K562 (cell line): Measurements from ENCODE around the gene EPHB2.

ENCODE experiments used
- CTCF ChIP-seq, 3 experiments: IDR thresholded peaks in 2 of 3; conservative IDR thresholded peaks in 1 of 3; 2 replicates each; pipeline ENCODE4 v1.5.1; 2011 to 2012; ENCODE audit warnings: low read length in 3 of 3, mild to moderate bottlenecking in 3 of 3, control low read depth in 2 of 3, improper control_type of control experiment in 1 of 3, inconsistent platforms in 1 of 3, low read depth in 1 of 3, mixed read lengths in 1 of 3, moderate library complexity in 1 of 3; ENCODE audit not compliant: insufficient read depth in 2 of 3
- GABPB1 ChIP-seq: sonication (generic); formaldehyde crosslinking; IDR thresholded peaks from 2 replicates; pipeline ENCODE4 v1.8.0; 2022; ENCODE audit warnings: mild to moderate bottlenecking, missing genetic modification reagents
- HNRNPLL ChIP-seq: fragments of 200-400 bp; formaldehyde crosslinking; IDR thresholded peaks from 2 replicates; pipeline ENCODE4 v1.6.1; 2017; ENCODE audit warnings: low read length, low read depth, mild to moderate bottlenecking; ENCODE audit not compliant: poor library complexity, severe bottlenecking
- KAT2B ChIP-seq: IDR thresholded peaks from one replicate; pipeline ENCODE4 v1.6.1; 2012; ENCODE audit warnings: low read depth, mild to moderate bottlenecking, control low read depth, inconsistent platforms, low read length, moderate library complexity
- RFX5 ChIP-seq: IDR thresholded peaks from 2 replicates; pipeline ENCODE4 v1.6.1; 2011; ENCODE audit warnings: low read depth, mild to moderate bottlenecking, improper control_type of control experiment, low read length
- TF ChIP-seq, protein P1 (sequence below): sonication (generic); formaldehyde crosslinking; IDR thresholded peaks from 2 replicates; pipeline ENCODE4 v1.8.1; 2023; ENCODE audit warnings: missing genetic modification reagents, mild to moderate bottlenecking, borderline replicate concordance
- TF ChIP-seq, protein P2 (sequence below): sonication (generic); formaldehyde crosslinking; IDR thresholded peaks from 2 replicates; pipeline ENCODE4 v1.8.0; 2022; ENCODE audit warnings: missing genetic modification reagents, mild to moderate bottlenecking, borderline replicate concordance

GRCh38 chr1:22866868-22867267, 156.2 kb downstream of the EPHB2 start:
- no peak for TF ChIP-seq CTCF (IDR thresholded peaks at IDR 0.05 in 2 of 3, conservative IDR thresholded peaks at IDR 0.05 in 1 of 3; ENCODE audit: insufficient read depth in 2 of 3, low read depth in 1 of 3, low read length in 3 of 3)
- no peak for TF ChIP-seq GABPB1 (CRISPR knock-in tag)
- TF ChIP-seq, protein P1, sequence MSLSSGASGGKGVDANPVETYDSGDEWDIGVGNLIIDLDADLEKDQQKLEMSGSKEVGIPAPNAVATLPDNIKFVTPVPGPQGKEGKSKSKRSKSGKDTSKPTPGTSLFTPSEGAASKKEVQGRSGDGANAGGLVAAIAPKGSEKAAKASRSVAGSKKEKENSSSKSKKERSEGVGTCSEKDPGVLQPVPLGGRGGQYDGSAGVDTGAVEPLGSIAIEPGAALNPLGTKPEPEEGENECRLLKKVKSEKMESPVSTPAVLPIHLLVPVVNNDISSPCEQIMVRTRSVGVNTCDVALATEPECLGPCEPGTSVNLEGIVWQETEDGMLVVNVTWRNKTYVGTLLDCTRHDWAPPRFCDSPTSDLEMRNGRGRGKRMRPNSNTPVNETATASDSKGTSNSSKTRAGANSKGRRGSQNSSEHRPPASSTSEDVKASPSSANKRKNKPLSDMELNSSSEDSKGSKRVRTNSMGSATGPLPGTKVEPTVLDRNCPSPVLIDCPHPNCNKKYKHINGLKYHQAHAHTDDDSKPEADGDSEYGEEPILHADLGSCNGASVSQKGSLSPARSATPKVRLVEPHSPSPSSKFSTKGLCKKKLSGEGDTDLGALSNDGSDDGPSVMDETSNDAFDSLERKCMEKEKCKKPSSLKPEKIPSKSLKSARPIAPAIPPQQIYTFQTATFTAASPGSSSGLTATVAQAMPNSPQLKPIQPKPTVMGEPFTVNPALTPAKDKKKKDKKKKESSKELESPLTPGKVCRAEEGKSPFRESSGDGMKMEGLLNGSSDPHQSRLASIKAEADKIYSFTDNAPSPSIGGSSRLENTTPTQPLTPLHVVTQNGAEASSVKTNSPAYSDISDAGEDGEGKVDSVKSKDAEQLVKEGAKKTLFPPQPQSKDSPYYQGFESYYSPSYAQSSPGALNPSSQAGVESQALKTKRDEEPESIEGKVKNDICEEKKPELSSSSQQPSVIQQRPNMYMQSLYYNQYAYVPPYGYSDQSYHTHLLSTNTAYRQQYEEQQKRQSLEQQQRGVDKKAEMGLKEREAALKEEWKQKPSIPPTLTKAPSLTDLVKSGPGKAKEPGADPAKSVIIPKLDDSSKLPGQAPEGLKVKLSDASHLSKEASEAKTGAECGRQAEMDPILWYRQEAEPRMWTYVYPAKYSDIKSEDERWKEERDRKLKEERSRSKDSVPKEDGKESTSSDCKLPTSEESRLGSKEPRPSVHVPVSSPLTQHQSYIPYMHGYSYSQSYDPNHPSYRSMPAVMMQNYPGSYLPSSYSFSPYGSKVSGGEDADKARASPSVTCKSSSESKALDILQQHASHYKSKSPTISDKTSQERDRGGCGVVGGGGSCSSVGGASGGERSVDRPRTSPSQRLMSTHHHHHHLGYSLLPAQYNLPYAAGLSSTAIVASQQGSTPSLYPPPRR (CRISPR knock-in tag): no peak
- no peak for TF ChIP-seq HNRNPLL
- TF ChIP-seq RFX5: no peak
- TF ChIP-seq, protein P2, sequence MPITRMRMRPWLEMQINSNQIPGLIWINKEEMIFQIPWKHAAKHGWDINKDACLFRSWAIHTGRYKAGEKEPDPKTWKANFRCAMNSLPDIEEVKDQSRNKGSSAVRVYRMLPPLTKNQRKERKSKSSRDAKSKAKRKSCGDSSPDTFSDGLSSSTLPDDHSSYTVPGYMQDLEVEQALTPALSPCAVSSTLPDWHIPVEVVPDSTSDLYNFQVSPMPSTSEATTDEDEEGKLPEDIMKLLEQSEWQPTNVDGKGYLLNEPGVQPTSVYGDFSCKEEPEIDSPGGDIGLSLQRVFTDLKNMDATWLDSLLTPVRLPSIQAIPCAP (CRISPR knock-in tag): no peak
- no peak for TF ChIP-seq KAT2B
